Liver (tissue), 9 donors: ENCODE measurements around the gene GBX1. TPM values are rescaled to one million over a fixed set of nuclear protein-coding genes. Genes with fewer than 3 reads are reported as not detected.

ENCODE experiments used
- DNase-seq: peaks from one replicate; pipeline ENCODE4 v3.0.0-alpha.2; 2017; ENCODE audit warnings: low spot score
- H3K27ac ChIP-seq, 2 donors: one replicate each; pipeline ENCODE4 v1.7.0; 2013; ENCODE audit warnings: inconsistent platforms in 2 of 2, low read length in 2 of 2, control low read depth in 1 of 2, low read depth in 1 of 2, mild to moderate bottlenecking in 1 of 2
- H3K27me3 ChIP-seq, 4 donors: one replicate each; pipeline versions ENCODE4 v1.6.1 to v1.7.0; 2013; ENCODE audit warnings: low read length in 3 of 4, inconsistent platforms in 1 of 4, mild to moderate bottlenecking in 1 of 4, moderate library complexity in 1 of 4; ENCODE audit not compliant: control insufficient read depth in 4 of 4, insufficient read depth in 4 of 4
- H3K36me3 ChIP-seq, 4 donors: one replicate each; pipeline versions ENCODE4 v1.6.1 to v1.7.0; 2013; ENCODE audit warnings: low read length in 3 of 4, mild to moderate bottlenecking in 3 of 4, low read depth in 1 of 4, moderate library complexity in 1 of 4; ENCODE audit not compliant: control insufficient read depth in 4 of 4, insufficient read depth in 3 of 4
- H3K4me1 ChIP-seq, 4 donors: one replicate each; pipeline versions ENCODE4 v1.6.1 to v1.7.0; 2013; ENCODE audit warnings: low read length in 3 of 4, mild to moderate bottlenecking in 3 of 4, moderate library complexity in 1 of 4; ENCODE audit not compliant: control insufficient read depth in 4 of 4, insufficient read depth in 4 of 4
- H3K4me3 ChIP-seq, 3 donors: one replicate each; pipeline versions ENCODE4 v1.6.1 to v1.7.0; 2013; ENCODE audit warnings: low read length in 3 of 3, control low read depth in 1 of 3, low read depth in 1 of 3, mild to moderate bottlenecking in 1 of 3
- H3K9ac ChIP-seq, 2 donors: one replicate each; pipeline ENCODE4 v1.7.0; 2013; ENCODE audit warnings: low read length in 2 of 2, mild to moderate bottlenecking in 2 of 2, moderate library complexity in 2 of 2, control low read depth in 1 of 2, low read depth in 1 of 2
- H3K9me3 ChIP-seq, 4 donors: one replicate each; pipeline versions ENCODE4 v1.6.1 to v1.7.0; 2013; ENCODE audit warnings: low read length in 3 of 4; ENCODE audit not compliant: control insufficient read depth in 4 of 4
- EGR1 ChIP-seq, 2 donors: IDR thresholded peaks; 2 replicates each; pipeline ENCODE4 v1.6.1; 2016 to 2018; ENCODE audit warnings: antibody characterized with exemption in 2 of 2, low read depth in 2 of 2
- GABPA ChIP-seq, 2 donors: IDR thresholded peaks in 1 of 2; conservative IDR thresholded peaks in 1 of 2; 2 replicates each; pipeline ENCODE4 v1.6.1; 2016; ENCODE audit warnings: antibody characterized with exemption in 2 of 2, mild to moderate bottlenecking in 1 of 2, moderate library complexity in 1 of 2
- HNF4A ChIP-seq, 2 donors: conservative IDR thresholded peaks; 2 replicates each; pipeline ENCODE4 v1.6.1; 2016; ENCODE audit warnings: antibody characterized with exemption in 2 of 2, mild to moderate bottlenecking in 2 of 2
- JUND ChIP-seq, 2 donors: IDR thresholded peaks; 2 replicates each; pipeline ENCODE4 v1.6.1; 2016; ENCODE audit warnings: antibody characterized with exemption in 2 of 2
- MAX ChIP-seq: IDR thresholded peaks from 2 replicates; pipeline ENCODE4 v1.6.1; 2016; ENCODE audit warnings: antibody characterized with exemption
- NR2F2 ChIP-seq: IDR thresholded peaks from 2 replicates; pipeline ENCODE4 v1.6.1; 2016; ENCODE audit warnings: antibody characterized with exemption
- REST ChIP-seq: IDR thresholded peaks from 2 replicates; pipeline ENCODE4 v1.6.1; 2016; ENCODE audit warnings: antibody characterized with exemption, mild to moderate bottlenecking
- SP1 ChIP-seq: IDR thresholded peaks from 2 replicates; pipeline ENCODE4 v1.6.1; 2018; ENCODE audit warnings: antibody characterized with exemption, mild to moderate bottlenecking
- YY1 ChIP-seq: IDR thresholded peaks from 2 replicates; pipeline ENCODE4 v1.6.1; 2016; ENCODE audit warnings: antibody characterized with exemption, mild to moderate bottlenecking
- WGBS: extraction: QIAGEN DNeasy Blood & Tissue Kit; methylation state at CpG from one replicate; pipeline ENCODE4 v1.1.7; 2013; 5-methylcytosine and 5-hydroxymethylcytosine counted together
- polyA plus RNA-seq, 2 donors: library from polyadenylated mRNA; stranded (reverse) in 1 of 2; unstranded in 1 of 2; fragments of 200-250 nt in 1 of 2; fragments of >200 nt in 1 of 2; fragmentation: Nextera tagmentation in 1 of 2; extraction: Ambion mirVana in 1 of 2; gene quantifications; one replicate each; pipeline versions ENCODE4 v1.2.1 to v1.2.3, GENCODE V29; 2013 to 2015
- total RNA-seq, 2 donors: library from RNA; depleted of rRNA; stranded (reverse); fragments of >200 nt; gene quantifications; one replicate each; pipeline ENCODE4 v1.2.3, GENCODE V29; 2014
- TF ChIP-seq, protein P1 (sequence below): IDR thresholded peaks from 2 replicates; pipeline ENCODE4 v1.6.1; 2016; ENCODE audit warnings: antibody characterized with exemption
- TF ChIP-seq, protein P2 (sequence below): fragments of 150-350 bp; IDR thresholded peaks from 2 replicates; pipeline ENCODE4 v1.5.1; 2017; ENCODE audit warnings: improper control_type of control experiment, low read depth, low read length; ENCODE audit not compliant: missing input control
- TF ChIP-seq, protein P3 (sequence below): IDR thresholded peaks from 2 replicates; pipeline ENCODE4 v1.6.1; 2016; ENCODE audit warnings: antibody characterized with exemption
- donor health status: healthy.
- donor health status: healthy.
- donor health status: healthy.
- donor health status: healthy.
- donor health status: healthy.

The GBX1 gene
- total and polyA plus RNA-seq, 4 donors: not detected

GRCh38 chr7:151194188-151194587, 26.7 kb upstream of the GBX1 start:
- H3K36me3 ChIP-seq: no peaks in the 10 kb centered on the region
- no peak overlapping the region for H3K4me3 ChIP-seq
- no peaks in the 10 kb centered on the region for H3K4me1 ChIP-seq
- WGBS: 73% methylated on average over 7 of the region's 7 CpGs
- no peaks in the 10 kb centered on the region for H3K9me3 ChIP-seq
- TF ChIP-seq JUND (IDR thresholded peaks at IDR 0.05) (no peak), REST (no peak), NR2F2 (no peak)
- no peak overlapping the region for H3K27ac ChIP-seq
- H3K9ac ChIP-seq: no peak overlapping the region
- no peak for DNase-seq
- H3K27me3 ChIP-seq: peaks cover 0 to 9% (median under 1%) of the 10 kb centered on the region in 4 donors

DNA sequence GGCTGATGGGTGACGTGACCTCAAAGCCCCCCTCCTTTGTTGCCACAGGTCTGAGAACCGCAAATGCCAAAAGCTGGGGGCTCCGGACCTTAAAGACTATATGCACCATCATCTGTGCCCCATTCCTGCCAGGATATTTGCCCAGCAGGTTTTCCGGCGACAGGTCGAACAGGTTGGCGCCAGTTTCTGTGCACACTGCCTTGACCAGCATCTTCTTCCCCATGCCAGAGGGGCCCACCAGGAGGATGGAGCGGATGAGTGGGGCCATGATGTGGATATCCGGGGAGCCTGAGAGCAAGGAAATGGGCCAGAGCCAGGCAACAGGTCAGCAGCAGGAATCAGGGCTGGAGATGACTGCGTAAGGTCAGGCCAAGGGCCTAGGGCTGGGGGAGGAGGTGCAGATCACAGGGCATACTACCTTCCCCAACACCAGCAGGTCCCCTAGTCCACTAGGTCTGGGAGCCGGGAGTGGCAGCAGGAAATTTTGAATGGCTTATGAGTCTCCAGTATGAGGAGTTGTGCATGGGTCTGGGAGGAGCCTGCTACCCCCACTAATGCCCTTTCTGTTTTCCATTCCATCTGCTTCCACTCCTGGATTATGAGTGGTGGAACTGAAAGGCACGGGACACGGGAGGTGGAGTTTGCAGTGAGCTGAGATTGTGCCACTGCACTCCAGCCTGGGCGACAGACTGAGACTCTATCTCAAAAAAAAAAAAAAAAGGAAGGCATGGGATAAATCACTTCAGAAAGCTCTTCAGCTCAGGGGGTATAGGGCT, 25.9 kb upstream of the GBX1 start:
- Histone ChIP-seq H3K9ac (no peak overlapping the region), H3K4me1 (no peaks in the 10 kb centered on the region), H3K27ac (no peak overlapping the region), H3K9me3 (no peaks in the 10 kb centered on the region), H3K27me3 (peaks cover 0 to 9% (median under 1%) of the 10 kb centered on the region in 4 donors), H3K36me3 (no peaks in the 10 kb centered on the region), H3K4me3 (no peak overlapping the region)
- no peak for TF ChIP-seq MAX
- TF ChIP-seq, protein P1, sequence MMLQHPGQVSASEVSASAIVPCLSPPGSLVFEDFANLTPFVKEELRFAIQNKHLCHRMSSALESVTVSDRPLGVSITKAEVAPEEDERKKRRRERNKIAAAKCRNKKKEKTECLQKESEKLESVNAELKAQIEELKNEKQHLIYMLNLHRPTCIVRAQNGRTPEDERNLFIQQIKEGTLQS: no peak
- no peak for TF ChIP-seq GABPA (IDR thresholded peaks at IDR 0.05 in 1 of 2, conservative IDR thresholded peaks at IDR 0.05 in 1 of 2)
- TF ChIP-seq NR2F2: no peak
- TF ChIP-seq YY1: no peak
- TF ChIP-seq, protein P2, sequence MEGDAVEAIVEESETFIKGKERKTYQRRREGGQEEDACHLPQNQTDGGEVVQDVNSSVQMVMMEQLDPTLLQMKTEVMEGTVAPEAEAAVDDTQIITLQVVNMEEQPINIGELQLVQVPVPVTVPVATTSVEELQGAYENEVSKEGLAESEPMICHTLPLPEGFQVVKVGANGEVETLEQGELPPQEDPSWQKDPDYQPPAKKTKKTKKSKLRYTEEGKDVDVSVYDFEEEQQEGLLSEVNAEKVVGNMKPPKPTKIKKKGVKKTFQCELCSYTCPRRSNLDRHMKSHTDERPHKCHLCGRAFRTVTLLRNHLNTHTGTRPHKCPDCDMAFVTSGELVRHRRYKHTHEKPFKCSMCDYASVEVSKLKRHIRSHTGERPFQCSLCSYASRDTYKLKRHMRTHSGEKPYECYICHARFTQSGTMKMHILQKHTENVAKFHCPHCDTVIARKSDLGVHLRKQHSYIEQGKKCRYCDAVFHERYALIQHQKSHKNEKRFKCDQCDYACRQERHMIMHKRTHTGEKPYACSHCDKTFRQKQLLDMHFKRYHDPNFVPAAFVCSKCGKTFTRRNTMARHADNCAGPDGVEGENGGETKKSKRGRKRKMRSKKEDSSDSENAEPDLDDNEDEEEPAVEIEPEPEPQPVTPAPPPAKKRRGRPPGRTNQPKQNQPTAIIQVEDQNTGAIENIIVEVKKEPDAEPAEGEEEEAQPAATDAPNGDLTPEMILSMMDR: no peak
- no peak for DNase-seq
- WGBS: 93% methylated on average over 14 of the region's 14 CpGs

- no peak overlapping the region for H3K27ac ChIP-seq
- H3K4me3 ChIP-seq: no peak overlapping the region
- H3K4me1 ChIP-seq: no peaks in the 10 kb centered on the region
- no peaks in the 10 kb centered on the region for H3K9me3 ChIP-seq
- H3K36me3 ChIP-seq: no peaks in the 10 kb centered on the region
- no peak for DNase-seq
- H3K27me3 ChIP-seq: peaks cover 0 to 9% (median under 1%) of the 10 kb centered on the region in 4 donors
- no peak overlapping the region for H3K9ac ChIP-seq
- WGBS: 94% methylated on average over 23 of the region's 23 CpGs
- TF ChIP-seq REST (no peak), JUND (IDR thresholded peaks at IDR 0.05) (no peak), GABPA (IDR thresholded peaks at IDR 0.05 in 1 of 2, conservative IDR thresholded peaks at IDR 0.05 in 1 of 2) (no peak), EGR1 (IDR thresholded peaks at IDR 0.05; ENCODE audit: low read depth in 2 of 2) (no peak), YY1 (no peak), HNF4A (conservative IDR thresholded peaks at IDR 0.05) (no peak), SP1 (no peak), MAX (no peak), NR2F2 (no peak)
- TF ChIP-seq, protein P3, sequence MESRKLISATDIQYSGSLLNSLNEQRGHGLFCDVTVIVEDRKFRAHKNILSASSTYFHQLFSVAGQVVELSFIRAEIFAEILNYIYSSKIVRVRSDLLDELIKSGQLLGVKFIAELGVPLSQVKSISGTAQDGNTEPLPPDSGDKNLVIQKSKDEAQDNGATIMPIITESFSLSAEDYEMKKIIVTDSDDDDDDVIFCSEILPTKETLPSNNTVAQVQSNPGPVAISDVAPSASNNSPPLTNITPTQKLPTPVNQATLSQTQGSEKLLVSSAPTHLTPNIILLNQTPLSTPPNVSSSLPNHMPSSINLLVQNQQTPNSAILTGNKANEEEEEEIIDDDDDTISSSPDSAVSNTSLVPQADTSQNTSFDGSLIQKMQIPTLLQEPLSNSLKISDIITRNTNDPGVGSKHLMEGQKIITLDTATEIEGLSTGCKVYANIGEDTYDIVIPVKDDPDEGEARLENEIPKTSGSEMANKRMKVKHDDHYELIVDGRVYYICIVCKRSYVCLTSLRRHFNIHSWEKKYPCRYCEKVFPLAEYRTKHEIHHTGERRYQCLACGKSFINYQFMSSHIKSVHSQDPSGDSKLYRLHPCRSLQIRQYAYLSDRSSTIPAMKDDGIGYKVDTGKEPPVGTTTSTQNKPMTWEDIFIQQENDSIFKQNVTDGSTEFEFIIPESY: no peak
These were observed 24.6 kb upstream of the GBX1 start for GRCh38 chr7:151192002-151192539.
